ENCODE measurements around the gene ENGASE.

Gene ENGASE

GRCh38 chr17:79118924-79119323 is 44.3 kb downstream of the ENGASE start:
- no peak for DNase-seq

GRCh38 chr17:79120259-79120658 is 45.6 kb downstream of the ENGASE start:
- no peak for DNase-seq

- DNase-seq: no peak
Measured at GRCh38 chr17:79123988-79124387, 49.4 kb downstream of the ENGASE start.

- no peak for DNase-seq
Measured at GRCh38 chr17:79124513-79125209, 50.0 kb downstream of the ENGASE start.

GRCh38 chr17:79125503-79125902 is 50.9 kb downstream of the ENGASE start:
- no peak for DNase-seq

GRCh38 chr17:79126139-79126538 is 51.5 kb downstream of the ENGASE start:
- DNase-seq: no peak

GRCh38 chr17:79127534-79128135 is 53.0 kb downstream of the ENGASE start:
- no peak for DNase-seq

GRCh38 chr17:79129523-79129922 is 54.9 kb downstream of the ENGASE start:
- no peak for DNase-seq

- DNase-seq: no peak
Measured at GRCh38 chr17:79130536-79131273, 56.1 kb downstream of the ENGASE start.

GRCh38 chr17:79131274-79131635 is 56.6 kb downstream of the ENGASE start:
- DNase-seq: no peak

GRCh38 chr17:79131701-79132100 is 57.1 kb downstream of the ENGASE start:
- no peak for DNase-seq

- peak; percentile 3 for DNase-seq
Measured at GRCh38 chr17:79132271-79133064, 57.8 kb downstream of the ENGASE start.

GRCh38 chr17:79133214-79133613 is 58.6 kb downstream of the ENGASE start:
- no peak for DNase-seq

- no peak for DNase-seq
Measured at GRCh38 chr17:79133985-79134384, 59.4 kb downstream of the ENGASE start.

- DNase-seq: no peak
Measured at GRCh38 chr17:79135011-79135410, 60.4 kb downstream of the ENGASE start.

- DNase-seq: no peak
Measured at GRCh38 chr17:79135628-79136405, 61.2 kb downstream of the ENGASE start.

All from NCI-H1436 treated with DMSO at 0.1 percent for 48 hours (cell line).